Caco-2 (cell line): Measurements from ENCODE around the gene DGKI. TPM values are rescaled to one million over a fixed set of nuclear protein-coding genes. Genes with fewer than 3 reads are reported as not detected.

Experiments used
- BruUV-seq: library from RNA; stranded (reverse); fragments of 400-500 nt; replicated peaks from 2 replicates; lab custom pipeline; 2021; lab: Mats Ljungman, UMichigan
- CTCF ChIA-PET: fragments of 300-600 bp; sonication (Branson Sonifier 250); formaldehyde crosslinking; loops from one replicate; lab custom pipeline; 2022; ENCODE audit warnings: antibody characterized with exemption; lab: Charles Lee
- POLR2A ChIA-PET: fragments of 300-600 bp; sonication (Branson Sonifier 250); formaldehyde crosslinking; loops from one replicate; lab custom pipeline; 2022; ENCODE audit warnings: antibody characterized with exemption; lab: Charles Lee
- DNase-seq, 2 experiments: peaks; one replicate each; pipeline versions ENCODE4 v3.0.0 to v3.0.0-alpha.2; 2020 to 2022
- H3K27me3 ChIP-seq: replicated peaks from 2 replicates; pipeline ENCODE4 v1.6.0; 2011; ENCODE audit warnings: low read length; ENCODE audit not compliant: control insufficient read depth, insufficient read depth
- H3K36me3 ChIP-seq: 2 replicates; pipeline ENCODE4 v1.5.1; 2011; ENCODE audit warnings: low read length; ENCODE audit not compliant: control insufficient read depth, insufficient read depth
- H3K4me1 ChIP-seq: fragments of 250-450 bp; sonication (Bioruptor Pico); 2 replicates; pipeline ENCODE4 v1.5.1; 2020; ENCODE audit warnings: mild to moderate bottlenecking
- H3K4me3 ChIP-seq: 2 replicates; pipeline ENCODE4 v1.5.1; 2011; ENCODE audit warnings: low read depth, mild to moderate bottlenecking, control low read depth, low read length
- H3K9me3 ChIP-seq: fragments of 250-450 bp; sonication (Bioruptor Pico); 2 replicates; pipeline ENCODE4 v1.5.1; 2020; ENCODE audit warnings: mild to moderate bottlenecking, moderate library complexity
- H3K27ac Mint-ChIP-seq: one replicate; pipeline ENCODE4 v1.8.0; 2022; ENCODE audit warnings: mixed read lengths; ENCODE audit not compliant: unreplicated experiment
- H3K27me3 Mint-ChIP-seq: one replicate; pipeline ENCODE4 v1.8.0; 2022; ENCODE audit warnings: mixed read lengths; ENCODE audit not compliant: insufficient read depth, unreplicated experiment
- H3K36me3 Mint-ChIP-seq: one replicate; pipeline ENCODE4 v1.8.0; 2022; ENCODE audit warnings: mild to moderate bottlenecking, mixed read lengths; ENCODE audit not compliant: insufficient read depth, unreplicated experiment
- H3K4me1 Mint-ChIP-seq: one replicate; pipeline ENCODE4 v1.8.0; 2022; ENCODE audit warnings: low read depth, mixed read lengths; ENCODE audit not compliant: unreplicated experiment
- H3K4me3 Mint-ChIP-seq: one replicate; pipeline ENCODE4 v1.8.0; 2022; ENCODE audit warnings: mild to moderate bottlenecking, moderate library complexity, mixed read lengths; ENCODE audit not compliant: unreplicated experiment
- H3K9me3 Mint-ChIP-seq: one replicate; pipeline ENCODE4 v1.8.0; 2022; ENCODE audit warnings: mixed read lengths; ENCODE audit not compliant: unreplicated experiment
- CTCF ChIP-seq, 2 experiments: fragments of 200-600 bp in 1 of 2; IDR thresholded peaks; 1 replicate in 1 of 2; 2 replicates in 1 of 2; pipeline versions ENCODE4 v1.5.1 to v1.8.0; 2011 to 2022; ENCODE audit warnings: antibody characterized with exemption in 1 of 2, control low read depth in 1 of 2, inconsistent platforms in 1 of 2, low read depth in 1 of 2, low read length in 1 of 2, mild to moderate bottlenecking in 1 of 2, moderate library complexity in 1 of 2; ENCODE audit not compliant: insufficient read depth in 1 of 2, severe bottlenecking in 1 of 2, unreplicated experiment in 1 of 2
- intact Hi-C: fragments of 100-400 bp; cut with micrococcal nuclease; formaldehyde crosslinking; loops from one replicate; pipeline ENCODE4 v1.10.0; 2022; ENCODE audit not compliant: unreplicated experiment
- total RNA-seq: library from RNA; stranded (reverse); gene quantifications from 2 replicates; pipeline ENCODE4 v1.2.3, GENCODE V29; 2022

Gene DGKI
- total RNA-seq, 1 experiment from 2014 or later = 0.84 TPM

- H3K27me3 ChIP-seq = no peaks in the 10 kb centered on the region
- Mint-ChIP-seq H3K27ac (no peak overlapping the region), H3K4me1 (no peaks in the 10 kb centered on the region), H3K4me3 (no peak overlapping the region), H3K9me3 (no peaks in the 10 kb centered on the region), H3K36me3 (no peaks in the 10 kb centered on the region), H3K27me3 (peaks cover 8% of the 10 kb centered on the region)
- intact Hi-C loops = no loop called here
- H3K4me3 ChIP-seq = no peak overlapping the region
- DNase-seq = no peak
- TF ChIP-seq CTCF (IDR thresholded peaks at IDR 0.05; ENCODE audit: insufficient read depth in 1 of 2, low read depth in 1 of 2, low read length in 1 of 2, severe bottlenecking in 1 of 2, unreplicated experiment in 1 of 2) = no peak
- ChIA-PET CTCF (interaction anchor here (0.6 kb wide), 1 partner anchor 1310 kb away, joined by 4 read pairs; the partner anchor contains the start of genes ATP6V0A4 and TMEM213), POLR2A (no interaction called here)
- no TSS peak for BruUV-seq
- H3K4me1 ChIP-seq = no peaks in the 10 kb centered on the region
- H3K36me3 ChIP-seq = no peaks in the 10 kb centered on the region
- H3K9me3 ChIP-seq = no peaks in the 10 kb centered on the region
Measured at GRCh38 chr7:137488038-137488437, 358.7 kb downstream of the DGKI start.

GRCh38 chr7:137485818-137486217 lies 361.0 kb downstream of the DGKI start:
- H3K4me1 Mint-ChIP-seq = no peaks in the 10 kb centered on the region

GRCh38 chr7:137484326-137484725 lies 362.4 kb downstream of the DGKI start:
- Histone ChIP-seq H3K36me3 (no peaks in the 10 kb centered on the region), H3K9me3 (no peaks in the 10 kb centered on the region), H3K4me3 (no peak overlapping the region), H3K4me1 (no peaks in the 10 kb centered on the region), H3K27me3 (no peaks in the 10 kb centered on the region)
- ChIA-PET POLR2A (no interaction called here), CTCF (no interaction called here)
- Mint-ChIP-seq H3K36me3 (no peaks in the 10 kb centered on the region), H3K4me3 (no peak overlapping the region), H3K9me3 (no peaks in the 10 kb centered on the region), H3K4me1 (no peaks in the 10 kb centered on the region), H3K27me3 (peaks cover 11% of the 10 kb centered on the region), H3K27ac (no peak overlapping the region)
- DNase-seq = no peak
- TF ChIP-seq CTCF (IDR thresholded peaks at IDR 0.05; ENCODE audit: insufficient read depth in 1 of 2, low read depth in 1 of 2, low read length in 1 of 2, severe bottlenecking in 1 of 2, unreplicated experiment in 1 of 2) = no peak
- intact Hi-C loops = no loop called here
- no TSS peak for BruUV-seq

More at GRCh38 chr7:137485818-137486217, 361.0 kb downstream of the DGKI start:
- ChIA-PET CTCF (no interaction called here), POLR2A (no interaction called here)
- Histone ChIP-seq H3K4me1 (no peaks in the 10 kb centered on the region), H3K4me3 (no peak overlapping the region), H3K27me3 (no peaks in the 10 kb centered on the region), H3K9me3 (no peaks in the 10 kb centered on the region), H3K36me3 (no peaks in the 10 kb centered on the region)
- no peaks in the 10 kb centered on the region for H3K36me3 Mint-ChIP-seq
- H3K27ac Mint-ChIP-seq = no peak overlapping the region
- DNase-seq = no peak
- no peaks in the 10 kb centered on the region for H3K9me3 Mint-ChIP-seq
- H3K4me3 Mint-ChIP-seq = no peak overlapping the region
- no peak for TF ChIP-seq CTCF (IDR thresholded peaks at IDR 0.05; ENCODE audit: insufficient read depth in 1 of 2, low read depth in 1 of 2, low read length in 1 of 2, severe bottlenecking in 1 of 2, unreplicated experiment in 1 of 2)
- BruUV-seq = no TSS peak
- peaks cover 12% of the 10 kb centered on the region for H3K27me3 Mint-ChIP-seq
- intact Hi-C loops = no loop called here
